ENCODE results near the gene ALOX5.
"Not testable (repeated sequence)": the region's sequence is repeated elsewhere in the genome, so short reads cannot be mapped to it uniquely, and the experiment has no call there.

ALOX5 gene

DNA sequence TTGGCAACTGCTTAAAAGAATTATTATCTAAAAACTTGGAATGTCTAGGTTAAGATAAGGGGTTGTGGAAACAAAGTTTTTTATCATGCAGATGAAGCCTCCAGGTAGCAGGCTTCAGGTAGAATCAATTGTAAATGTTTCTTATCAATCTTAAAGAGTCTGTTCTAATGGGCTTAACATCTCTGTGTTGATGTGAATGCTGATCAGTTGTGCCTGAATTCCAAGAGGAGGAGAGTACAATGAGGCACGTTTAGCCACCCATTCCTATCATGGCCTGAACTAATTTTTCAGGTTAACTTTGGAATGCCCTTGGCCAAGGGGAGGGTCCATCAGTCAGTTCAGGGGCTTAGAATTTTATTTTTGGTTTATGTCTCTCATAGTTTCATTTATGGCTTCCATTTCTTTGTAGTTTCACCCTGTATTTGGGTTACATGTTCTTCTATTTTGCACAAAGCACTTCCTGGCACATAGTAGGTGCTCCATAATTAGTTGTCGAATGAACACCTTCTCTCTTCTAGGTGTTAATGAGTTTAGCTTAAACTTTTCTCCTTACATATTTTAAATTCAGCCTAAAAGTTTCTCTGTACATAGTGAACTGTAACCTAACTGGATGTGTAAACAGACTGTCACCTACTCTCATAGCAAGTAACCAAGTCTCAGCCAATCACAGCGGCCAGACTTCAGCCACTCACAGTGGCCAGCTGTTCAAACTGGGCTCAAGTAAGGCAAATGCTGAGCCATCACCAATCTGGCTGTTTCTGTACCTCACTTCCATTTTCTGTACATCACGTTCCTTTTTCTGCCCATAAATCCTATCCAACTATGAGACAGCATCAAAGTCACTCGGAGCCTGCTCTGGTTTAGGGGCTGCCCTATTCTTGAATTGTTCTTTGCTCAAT, 34.7 kb downstream of the ALOX5 start:
- no peak for DNase-seq

DNA sequence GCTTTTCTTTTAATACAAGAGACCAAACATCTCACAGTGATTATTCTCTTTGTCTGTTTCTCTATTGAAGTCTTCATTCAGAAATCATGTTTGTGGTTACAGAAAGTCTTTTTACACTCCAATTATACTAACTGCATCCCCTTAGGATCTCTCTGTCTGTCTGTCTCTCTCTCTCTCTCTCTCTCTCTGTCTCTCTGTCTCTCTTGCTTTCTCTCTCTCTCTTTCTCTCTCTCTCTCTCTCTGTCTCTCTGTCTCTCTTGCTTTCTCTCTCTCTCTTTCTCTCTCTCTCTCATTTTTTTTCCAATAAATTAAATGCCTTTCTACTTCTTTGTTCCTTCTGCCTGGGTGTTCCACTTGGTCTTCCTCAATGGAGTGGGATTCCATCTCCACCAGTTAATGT, 35.3 kb downstream of the ALOX5 start:
- not testable (repeated sequence) for DNase-seq

GRCh38 chr10:45409782-45410181, 35.8 kb downstream of the ALOX5 start:
- no peak for DNase-seq

DNA sequence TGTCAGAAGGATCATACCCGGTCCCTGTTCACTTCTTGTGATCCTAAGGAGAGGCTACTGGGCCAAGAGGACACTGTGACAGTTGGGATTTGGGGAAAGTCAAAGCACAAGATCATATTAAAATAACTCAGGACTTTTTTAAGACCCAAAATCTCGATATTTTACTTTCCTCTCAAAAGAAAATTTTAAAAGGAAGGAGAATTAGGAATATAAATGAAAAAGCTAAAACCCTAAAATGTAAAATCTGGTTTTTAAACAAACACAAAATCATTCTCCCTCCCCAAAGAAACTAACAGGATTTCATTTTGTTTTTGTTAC, 36.4 kb downstream of the ALOX5 start:
- DNase-seq, result no peak

- no peak for DNase-seq
Observed at GRCh38 chr10:45410807-45411606, 37.0 kb downstream of the ALOX5 start.

DNA sequence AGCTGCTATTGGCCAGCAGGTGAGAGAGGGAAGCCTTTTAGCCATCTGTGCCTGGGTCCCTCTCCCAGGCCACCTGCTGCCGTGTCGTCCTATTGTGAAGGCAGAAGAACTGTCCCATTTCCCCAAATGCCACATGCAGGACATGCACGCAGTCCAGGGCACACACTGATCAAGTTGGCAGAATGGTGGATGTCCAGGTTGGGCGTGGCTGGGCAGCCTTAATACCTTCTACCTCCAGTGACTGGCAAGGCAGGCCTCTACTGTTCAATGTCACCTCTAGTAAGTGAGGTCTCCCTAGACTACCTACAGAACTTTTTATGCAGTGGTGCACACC, 37.6 kb downstream of the ALOX5 start:
- no peak for DNase-seq

DNA sequence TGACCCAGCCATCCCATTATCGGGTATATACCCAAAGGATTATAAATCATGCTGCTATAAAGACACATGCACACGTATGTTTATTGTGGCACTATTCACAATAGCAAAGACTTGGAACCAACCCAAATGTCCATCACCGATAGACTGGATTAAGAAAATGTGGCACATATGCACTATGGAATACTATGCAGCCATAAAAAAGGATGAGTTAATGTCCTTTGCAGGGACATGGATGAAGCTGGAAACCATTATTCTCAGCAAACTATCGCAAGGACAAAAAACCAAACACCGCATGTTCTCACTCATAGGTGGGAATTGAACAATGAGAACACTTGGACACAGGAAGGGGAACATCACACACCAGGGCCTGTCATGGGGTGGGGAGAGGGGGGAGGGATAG, 41.0 kb downstream of the ALOX5 start:
- not testable (repeated sequence) for DNase-seq

DNA sequence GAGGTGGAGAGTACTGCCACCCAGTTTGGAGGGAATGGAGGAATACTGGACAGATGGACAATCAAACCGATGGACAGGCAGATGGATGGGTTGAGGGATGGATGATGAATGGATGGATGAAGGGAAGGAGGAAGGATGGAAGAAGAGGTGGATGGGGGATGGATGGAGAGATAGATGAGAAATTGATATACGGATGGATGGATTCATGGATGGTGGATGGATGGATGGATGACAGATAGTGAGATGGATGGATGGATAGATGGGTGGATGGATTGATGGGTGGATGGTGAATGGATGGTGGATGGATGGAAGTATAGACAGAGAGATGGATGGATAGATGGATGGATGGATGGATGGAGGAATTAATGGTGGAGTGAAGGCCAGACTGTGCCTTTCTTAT, 42.6 kb downstream of the ALOX5 start:
- no peak for DNase-seq

DNA sequence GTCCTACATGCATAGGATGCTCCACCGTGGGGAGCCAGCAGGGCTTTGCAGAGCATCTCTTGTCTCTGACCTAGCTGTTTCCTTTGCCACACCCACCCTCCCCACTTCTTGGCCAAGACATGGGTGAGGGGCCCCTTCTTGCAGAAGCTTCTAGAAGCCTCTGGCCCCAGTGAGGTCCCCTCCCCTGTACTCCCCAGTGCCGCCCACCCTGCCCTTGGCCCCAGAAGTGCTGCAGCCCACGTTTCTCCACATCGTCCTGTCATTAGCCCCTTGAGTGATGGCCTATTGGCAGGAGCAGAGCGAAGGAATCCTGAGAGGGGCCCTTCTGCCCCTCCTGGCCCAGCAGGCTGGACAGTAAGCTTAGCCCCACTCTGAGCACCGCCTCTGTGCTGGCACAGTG, 43.7 kb downstream of the ALOX5 start:
- DNase-seq, result no peak

GRCh38 chr10:45418417-45418848, 44.4 kb downstream of the ALOX5 start:
- no peak for DNase-seq

DNA sequence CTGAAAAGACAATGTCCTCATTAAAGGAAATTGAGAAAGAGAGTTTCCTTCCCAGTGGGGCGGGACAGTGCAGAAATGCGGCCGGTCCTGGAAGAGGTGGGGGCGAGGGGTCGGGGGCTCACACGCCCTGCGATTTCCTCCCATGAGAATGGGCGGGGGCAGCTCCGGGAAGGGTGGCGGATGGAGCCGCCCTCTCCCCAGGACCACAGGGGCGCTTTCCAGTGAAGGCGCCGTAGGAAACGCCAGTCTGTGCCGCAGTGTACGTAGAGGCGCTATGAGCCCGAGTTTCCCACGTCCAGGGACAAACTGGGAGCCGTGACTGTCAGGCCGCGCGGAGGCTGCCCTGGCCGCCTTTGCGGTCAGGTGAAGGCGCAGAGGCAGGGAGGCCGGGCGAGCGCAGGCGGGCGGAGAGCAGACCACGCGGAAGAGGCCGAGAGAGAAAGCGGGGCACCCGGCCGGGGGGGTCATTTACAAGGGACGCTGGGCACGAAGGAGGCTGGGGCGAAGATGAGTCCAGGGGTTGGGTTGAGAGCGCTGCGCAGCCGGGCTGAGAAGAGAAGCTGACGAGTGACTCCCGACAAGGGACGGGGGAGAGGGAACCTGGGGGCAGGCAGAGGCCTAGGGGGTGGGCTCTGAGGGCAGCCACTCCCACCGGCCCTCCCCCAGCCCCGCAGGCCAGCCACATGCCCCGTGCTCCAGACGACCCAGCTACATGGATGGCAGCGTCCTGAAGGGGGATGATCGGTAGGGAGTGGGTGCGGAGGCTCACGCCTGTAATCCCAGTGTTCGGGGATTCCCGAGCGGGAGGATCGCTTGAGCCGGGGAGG, 45.0 kb downstream of the ALOX5 start:
- no peak for DNase-seq

- no peak for DNase-seq
Observed at GRCh38 chr10:45419676-45420025, 45.6 kb downstream of the ALOX5 start.

DNA sequence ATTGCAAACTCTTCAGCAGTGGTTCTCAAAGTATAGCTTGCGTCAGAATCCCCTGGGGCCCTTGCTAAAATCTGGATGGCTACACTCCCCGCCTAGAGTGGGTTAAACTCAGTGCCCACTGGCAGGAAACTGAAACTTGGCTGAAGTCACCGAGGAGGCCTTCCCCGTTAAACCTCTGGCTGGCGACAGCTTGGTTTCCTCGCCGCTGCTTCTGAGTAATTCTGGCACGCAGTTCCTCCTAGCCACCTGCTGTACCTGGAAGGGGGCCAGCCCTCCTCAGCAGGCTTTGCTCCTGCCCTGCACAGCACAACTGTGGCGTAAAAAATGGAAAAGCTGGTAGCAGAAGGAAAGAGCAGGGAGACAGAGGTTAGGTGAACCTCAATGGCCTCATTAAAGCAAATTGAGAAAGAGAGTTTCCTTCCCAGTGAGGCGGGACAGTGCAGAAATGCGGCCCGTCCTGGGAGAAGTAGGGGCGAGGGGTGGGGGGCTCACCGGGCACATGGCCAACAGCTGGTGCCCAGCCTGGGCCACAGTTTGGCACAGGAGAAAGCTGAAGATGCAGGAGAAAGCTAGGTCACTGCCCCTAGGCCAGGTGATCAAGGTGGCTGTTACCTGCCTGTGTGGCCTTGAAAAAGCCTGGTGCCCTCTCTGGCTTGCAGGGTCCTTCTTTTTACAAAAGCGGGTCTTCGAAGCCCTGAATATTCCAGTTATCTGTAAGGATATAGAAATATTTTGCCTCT, 46.6 kb downstream of the ALOX5 start:
- DNase-seq, result no peak

DNA sequence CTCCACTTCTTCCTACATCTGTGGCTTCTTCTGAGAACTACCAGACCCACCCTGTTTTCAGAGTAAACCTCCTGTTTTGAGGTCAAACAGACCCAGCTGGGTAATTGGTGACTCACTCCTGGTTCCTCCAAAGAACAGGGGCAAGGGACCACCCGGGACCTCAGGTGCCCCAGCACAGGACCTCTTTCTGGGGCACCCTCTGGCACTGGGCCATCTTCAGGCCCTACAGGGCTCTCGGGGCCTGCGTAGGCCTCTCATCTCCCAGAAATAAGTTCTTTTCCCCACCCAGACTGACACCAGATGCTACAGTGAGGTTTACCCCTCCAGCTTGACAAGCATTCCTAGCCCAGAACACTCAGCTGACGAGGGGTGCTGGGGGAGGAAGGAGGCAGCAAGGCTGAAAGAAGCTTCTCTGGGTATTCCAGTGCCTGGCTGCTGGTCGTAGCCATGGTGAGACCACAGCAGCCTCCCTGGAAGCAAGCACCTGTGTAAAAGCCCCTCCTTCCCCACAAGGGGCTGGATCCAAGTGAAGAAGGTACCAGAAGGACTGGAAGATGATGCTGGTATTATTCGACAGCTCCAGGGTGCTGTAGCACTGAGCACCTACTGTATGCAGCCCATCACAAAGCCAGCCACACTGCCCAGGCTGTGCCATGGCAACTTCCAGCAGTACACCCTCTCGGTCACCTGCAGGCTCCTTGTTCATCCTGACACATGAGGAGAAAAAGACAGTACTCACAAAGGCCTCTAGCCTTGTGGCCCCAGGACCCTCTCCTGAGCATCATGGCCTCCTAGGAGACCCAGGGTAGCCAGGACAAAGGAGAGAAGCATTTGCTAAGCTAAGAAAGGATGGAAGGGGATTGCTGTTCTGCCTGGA, 47.4 kb downstream of the ALOX5 start:
- DNase-seq, result no peak

DNA sequence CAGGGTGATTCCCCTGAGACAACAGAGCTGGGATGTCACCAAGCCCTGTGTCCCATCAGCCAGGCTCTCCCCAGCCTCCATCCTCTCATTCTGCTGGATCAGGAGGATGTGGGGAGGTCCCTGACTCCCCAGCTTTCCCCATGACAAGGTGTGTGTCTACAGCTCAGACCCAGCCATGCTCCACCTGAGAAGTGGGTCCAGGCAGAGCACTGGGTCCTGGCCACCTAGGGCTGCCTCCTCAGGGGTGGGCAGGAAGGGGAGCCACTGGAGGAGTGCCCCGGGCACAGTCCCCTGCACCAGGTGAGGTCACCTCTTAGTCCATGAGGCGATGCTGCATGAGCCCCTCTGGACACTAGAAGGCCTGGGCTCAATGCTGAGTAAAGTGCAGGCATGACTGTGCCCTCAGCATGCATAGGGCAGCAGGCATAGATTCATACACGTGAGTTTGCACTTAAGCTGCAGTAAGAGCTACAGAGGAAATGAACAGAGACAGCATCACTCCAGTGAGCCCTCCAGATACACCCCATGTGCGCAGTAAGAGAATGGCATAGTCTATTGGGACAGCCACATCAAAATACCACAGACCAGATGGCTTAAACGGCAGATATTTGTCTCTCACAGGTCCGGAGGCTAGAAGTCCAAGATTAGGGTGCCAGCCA, 48.3 kb downstream of the ALOX5 start:
- DNase-seq, result no peak

DNA sequence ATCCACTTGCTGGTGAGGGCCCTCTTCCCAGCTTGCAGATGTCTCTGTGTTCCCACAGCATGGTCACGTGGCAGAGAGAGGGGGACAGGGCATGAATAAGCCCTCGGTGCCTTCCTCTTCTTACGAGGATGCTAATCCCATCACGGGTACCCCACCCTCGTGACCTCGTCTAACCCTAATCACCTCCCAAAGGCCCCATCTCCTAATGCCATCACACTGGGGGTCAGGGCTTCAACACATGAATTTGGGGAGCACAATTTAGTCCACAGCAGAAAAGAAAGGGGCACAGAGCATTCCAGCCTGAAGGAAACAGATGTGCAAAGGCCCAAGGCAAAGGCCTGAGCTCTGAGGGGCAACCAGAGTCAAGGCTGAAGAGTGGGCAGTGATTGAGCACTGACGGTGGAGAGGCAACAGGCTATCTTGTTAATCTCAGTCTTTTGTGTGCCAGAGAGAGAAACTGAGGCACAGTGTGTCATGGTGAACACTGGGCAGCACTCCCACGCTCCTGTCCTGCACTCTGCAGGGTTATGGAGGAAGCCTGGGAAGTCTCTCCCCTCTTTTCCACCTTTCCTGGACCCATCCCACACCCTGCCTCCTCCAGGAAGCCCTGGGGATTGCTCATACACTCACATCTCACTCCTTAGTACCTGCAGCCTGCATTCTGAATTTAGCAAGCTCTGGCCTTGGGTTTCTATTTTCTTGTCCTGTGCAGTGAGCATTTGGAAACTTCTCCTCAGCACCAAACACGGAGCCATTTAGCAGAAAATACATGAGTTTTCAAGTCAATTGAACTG, 49.0 kb downstream of the ALOX5 start:
- DNase-seq, result no peak

- no peak for DNase-seq
Observed at GRCh38 chr10:45423976-45424499, 50.0 kb downstream of the ALOX5 start.

DNA sequence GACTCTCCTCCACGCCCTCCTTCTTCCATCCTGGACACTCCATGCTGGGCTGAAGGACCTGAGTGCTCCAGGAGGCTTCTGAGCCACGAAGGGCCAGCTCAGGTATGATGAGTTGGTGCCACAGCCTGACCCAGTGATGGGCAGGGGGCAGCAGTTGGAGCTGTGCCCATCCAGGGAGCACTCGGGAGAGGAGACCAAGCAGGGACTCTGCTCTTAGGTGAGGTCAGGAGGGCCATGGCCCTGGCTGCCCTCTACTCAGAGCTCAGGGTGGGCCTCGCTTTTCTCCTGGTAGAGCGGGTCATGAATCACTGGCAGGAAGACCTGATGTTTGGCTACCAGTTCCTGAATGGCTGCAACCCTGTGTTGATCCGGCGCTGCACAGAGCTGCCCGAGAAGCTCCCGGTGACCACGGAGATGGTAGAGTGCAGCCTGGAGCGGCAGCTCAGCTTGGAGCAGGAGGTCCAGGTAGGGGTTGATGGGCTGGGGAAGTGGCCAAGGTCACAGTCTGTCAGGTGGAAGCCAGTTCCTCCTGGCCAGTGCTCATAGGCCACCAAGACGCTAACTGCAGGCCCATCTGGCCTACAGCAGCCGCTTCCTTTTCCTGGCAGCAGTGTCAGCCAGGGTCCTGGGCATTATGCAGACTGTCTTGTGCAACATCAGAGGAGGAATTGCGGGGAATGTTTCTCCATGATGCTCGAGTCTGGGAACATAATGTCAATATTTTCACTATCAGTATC, 50.8 kb downstream of the ALOX5 start:
- DNase-seq, result no peak
